Neural progenitor cell (in vitro differentiated cells): ENCODE results near the gene IFT81. TPM values are rescaled to one million over a fixed set of nuclear protein-coding genes. Genes with fewer than 3 reads are reported as not detected.
A peak's percentile ranks its signal among the peaks of the same experiment; 100 is the strongest.

Experiments used
- DNase-seq: peaks from one replicate; pipeline ENCODE4 v3.0.0-alpha.2; 2016; ENCODE audit warnings: low spot score
- H2AFZ ChIP-seq: fragments of 200-600 bp; sonication (generic); replicated peaks from 2 replicates; pipeline ENCODE4 v1.6.1; 2016; ENCODE audit warnings: antibody characterized with exemption
- H3F3A ChIP-seq: fragments of 200-600 bp; sonication (generic); 2 replicates; pipeline ENCODE4 v1.6.1; 2016; ENCODE audit warnings: antibody characterized with exemption, low read depth
- H3K27ac ChIP-seq: fragments of 200-600 bp; sonication (generic); 2 replicates; pipeline ENCODE4 v1.5.1; 2016; ENCODE audit warnings: mild to moderate bottlenecking
- H3K27me3 ChIP-seq: fragments of 200-600 bp; sonication (generic); 2 replicates; pipeline ENCODE4 v1.6.1; 2016; ENCODE audit warnings: mild to moderate bottlenecking, moderate library complexity
- H3K36me3 ChIP-seq: fragments of 200-600 bp; sonication (generic); 2 replicates; pipeline ENCODE4 v1.5.1; 2016
- H3K4me1 ChIP-seq: fragments of 200-600 bp; sonication (generic); 2 replicates; pipeline ENCODE4 v1.6.1; 2016; ENCODE audit warnings: mixed run types
- H3K4me2 ChIP-seq: fragments of 200-600 bp; sonication (generic); 2 replicates; pipeline ENCODE4 v1.6.1; 2016
- H3K4me3 ChIP-seq: fragments of 200-600 bp; sonication (generic); 2 replicates; pipeline ENCODE4 v1.5.1; 2016
- H3K79me2 ChIP-seq: fragments of 200-600 bp; sonication (generic); 2 replicates; pipeline ENCODE4 v1.6.1; 2016; ENCODE audit warnings: low read depth
- H3K9ac ChIP-seq: fragments of 200-600 bp; sonication (generic); 2 replicates; pipeline ENCODE4 v1.6.1; 2016
- H3K9me3 ChIP-seq: fragments of 200-600 bp; sonication (generic); 2 replicates; pipeline ENCODE4 v1.5.1; 2016; ENCODE audit warnings: low read depth
- H4K20me1 ChIP-seq: fragments of 200-600 bp; sonication (generic); 2 replicates; pipeline ENCODE4 v1.6.1; 2016; ENCODE audit warnings: low read depth
- H3K27ac Mint-ChIP-seq: 3 replicates; pipeline ENCODE4 v1.8.0; 2021; ENCODE audit warnings: mixed read lengths
- H3K27me3 Mint-ChIP-seq: 2 replicates; pipeline ENCODE4 v1.8.0; 2022; ENCODE audit warnings: low read depth, mild to moderate bottlenecking, inconsistent platforms, moderate library complexity, mixed read lengths; ENCODE audit not compliant: insufficient read depth
- H3K36me3 Mint-ChIP-seq: 3 replicates; pipeline ENCODE4 v1.8.0; 2021; ENCODE audit warnings: mixed read lengths
- H3K4me1 Mint-ChIP-seq: 3 replicates; pipeline ENCODE4 v1.8.0; 2021; ENCODE audit warnings: mixed read lengths
- H3K4me3 Mint-ChIP-seq: 3 replicates; pipeline ENCODE4 v1.8.0; 2021; ENCODE audit warnings: mild to moderate bottlenecking, moderate library complexity, mixed read lengths
- H3K9me3 Mint-ChIP-seq: 3 replicates; pipeline ENCODE4 v1.8.0; 2020; ENCODE audit warnings: mixed read lengths
- CTCF ChIP-seq: fragments of 200-600 bp; sonication (generic); IDR thresholded peaks from 2 replicates; pipeline ENCODE4 v1.5.1; 2017; ENCODE audit warnings: antibody characterized with exemption, mild to moderate bottlenecking
- EZH2 ChIP-seq: fragments of 200-600 bp; sonication (generic); IDR thresholded peaks from 2 replicates; pipeline ENCODE4 v1.6.1; 2017; ENCODE audit warnings: antibody characterized with exemption, mild to moderate bottlenecking, moderate library complexity
- EZH2phosphoT487 ChIP-seq: fragments of 200-600 bp; sonication (generic); IDR thresholded peaks from 2 replicates; pipeline ENCODE4 v1.6.1; 2017; ENCODE audit warnings: antibody characterized with exemption
- total RNA-seq: library from RNA; depleted of rRNA; stranded (reverse); fragments of >200 nt; gene quantifications from 2 replicates; pipeline ENCODE4 v1.2.3, GENCODE V29; 2015; ENCODE audit warnings: low replicate concordance

Gene IFT81
- total RNA-seq, 1 donor from 2014 or later = 73.8 TPM

DNA sequence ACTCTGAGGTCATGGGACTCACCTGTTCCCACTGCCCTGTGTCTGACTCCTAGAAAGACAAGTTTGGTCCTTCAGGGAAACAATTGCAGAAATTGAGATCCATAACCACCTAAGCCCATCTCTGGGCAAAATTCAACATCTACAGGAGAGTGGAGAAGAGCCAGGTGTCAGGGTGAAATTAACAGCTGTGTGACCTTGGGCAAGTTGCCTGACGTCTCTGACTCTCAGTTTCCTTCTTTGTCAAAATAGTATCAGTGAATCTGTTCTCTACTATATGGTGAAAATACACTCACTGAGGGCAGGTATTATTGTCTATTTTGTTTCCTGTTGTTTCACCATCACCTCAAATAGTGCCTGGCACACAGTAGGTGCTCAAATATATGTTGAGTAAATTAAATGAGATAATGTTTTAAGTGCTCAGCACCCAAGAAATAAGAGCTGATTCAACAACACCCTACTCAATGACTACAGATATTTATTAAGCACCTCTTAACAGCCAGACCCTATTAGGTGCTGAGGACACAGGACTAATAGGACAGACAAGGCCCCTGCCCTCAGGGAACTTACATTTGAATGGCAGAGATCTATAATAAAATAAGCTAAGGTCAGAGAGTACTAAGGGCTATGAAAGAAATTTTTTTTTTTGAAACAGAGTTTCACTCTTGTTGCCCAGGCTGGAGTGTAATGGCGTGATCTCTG is 14.2 kb upstream of the IFT81 start:
- H3F3A ChIP-seq = no peaks in the 10 kb centered on the region
- Mint-ChIP-seq H3K9me3 (no peaks in the 10 kb centered on the region), H3K27ac (no peak overlapping the region), H3K27me3 (peaks cover 13% of the 10 kb centered on the region), H3K36me3 (no peaks in the 10 kb centered on the region), H3K4me3 (no peak overlapping the region), H3K4me1 (peaks cover 26% of the 10 kb centered on the region)
- H3K79me2 ChIP-seq = no peaks in the 10 kb centered on the region
- no peak overlapping the region for H3K9ac ChIP-seq
- no peaks in the 10 kb centered on the region for H4K20me1 ChIP-seq
- no peak overlapping the region for H3K4me3 ChIP-seq
- no peak for DNase-seq
- H3K4me1 ChIP-seq = peaks cover 8% of the 10 kb centered on the region
- no peaks in the 10 kb centered on the region for H3K27me3 ChIP-seq
- H3K36me3 ChIP-seq = no peaks in the 10 kb centered on the region
- H2AFZ ChIP-seq = peak overlapping the region; percentile 82
- no peak overlapping the region for H3K4me2 ChIP-seq
- H3K9me3 ChIP-seq = no peaks in the 10 kb centered on the region
- no peak overlapping the region for H3K27ac ChIP-seq
- TF ChIP-seq EZH2phosphoT487 (no peak), CTCF (no peak), EZH2 (no peak)

GRCh38 chr12:110111476-110112334 is 12.5 kb upstream of the IFT81 start:
- TF ChIP-seq EZH2phosphoT487 (no peak), EZH2 (no peak), CTCF (no peak)
- Histone ChIP-seq H3K27me3 (no peaks in the 10 kb centered on the region), H3K4me2 (no peak overlapping the region), H3K9ac (no peak overlapping the region), H3K27ac (no peak overlapping the region), H3K9me3 (no peaks in the 10 kb centered on the region), H3F3A (no peaks in the 10 kb centered on the region), H3K36me3 (no peaks in the 10 kb centered on the region), H3K4me1 (peaks cover 8% of the 10 kb centered on the region), H3K4me3 (no peak overlapping the region), H3K79me2 (no peaks in the 10 kb centered on the region), H4K20me1 (no peaks in the 10 kb centered on the region), H2AFZ (no peak overlapping the region)
- no peaks in the 10 kb centered on the region for H3K9me3 Mint-ChIP-seq
- peaks cover 24% of the 10 kb centered on the region for H3K4me1 Mint-ChIP-seq
- DNase-seq = no peak
- no peak overlapping the region for H3K4me3 Mint-ChIP-seq
- H3K27me3 Mint-ChIP-seq = peaks cover 13% of the 10 kb centered on the region
- no peak overlapping the region for H3K27ac Mint-ChIP-seq
- H3K36me3 Mint-ChIP-seq = no peaks in the 10 kb centered on the region

DNA sequence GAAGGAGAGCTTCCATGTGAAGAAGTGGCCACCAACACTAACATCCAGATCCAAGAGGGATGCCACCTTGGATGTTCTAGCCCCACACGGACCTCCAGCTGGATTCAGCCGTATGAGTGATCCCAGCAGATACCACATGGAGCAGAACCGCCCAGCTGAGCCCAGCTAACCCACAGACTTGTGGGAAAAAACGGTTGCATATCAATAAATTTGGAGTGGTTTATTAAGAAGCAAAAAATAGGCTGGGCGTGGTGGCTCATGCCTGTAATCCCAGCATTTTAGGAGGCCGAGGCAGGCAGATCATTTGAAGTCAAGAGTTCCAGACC is 11.9 kb upstream of the IFT81 start:
- Mint-ChIP-seq H3K27ac (no peak overlapping the region), H3K9me3 (no peaks in the 10 kb centered on the region), H3K4me1 (peaks cover 24% of the 10 kb centered on the region), H3K36me3 (no peaks in the 10 kb centered on the region), H3K27me3 (peaks cover 13% of the 10 kb centered on the region), H3K4me3 (no peak overlapping the region)
- H3K79me2 ChIP-seq = no peaks in the 10 kb centered on the region
- H3K27me3 ChIP-seq = no peaks in the 10 kb centered on the region
- H3K27ac ChIP-seq = no peak overlapping the region
- H2AFZ ChIP-seq = no peak overlapping the region
- no peak overlapping the region for H3K4me2 ChIP-seq
- no peak for DNase-seq
- TF ChIP-seq EZH2 = no peak
- no peak for TF ChIP-seq CTCF
- TF ChIP-seq EZH2phosphoT487 = no peak
- H3K9ac ChIP-seq = no peak overlapping the region
- H3K4me3 ChIP-seq = no peak overlapping the region
- H4K20me1 ChIP-seq = no peaks in the 10 kb centered on the region
- H3K36me3 ChIP-seq = no peaks in the 10 kb centered on the region
- H3K9me3 ChIP-seq = no peaks in the 10 kb centered on the region
- H3K4me1 ChIP-seq = peaks cover 8% of the 10 kb centered on the region
- no peaks in the 10 kb centered on the region for H3F3A ChIP-seq
